ENCODE data around the gene CD4.

DNA sequence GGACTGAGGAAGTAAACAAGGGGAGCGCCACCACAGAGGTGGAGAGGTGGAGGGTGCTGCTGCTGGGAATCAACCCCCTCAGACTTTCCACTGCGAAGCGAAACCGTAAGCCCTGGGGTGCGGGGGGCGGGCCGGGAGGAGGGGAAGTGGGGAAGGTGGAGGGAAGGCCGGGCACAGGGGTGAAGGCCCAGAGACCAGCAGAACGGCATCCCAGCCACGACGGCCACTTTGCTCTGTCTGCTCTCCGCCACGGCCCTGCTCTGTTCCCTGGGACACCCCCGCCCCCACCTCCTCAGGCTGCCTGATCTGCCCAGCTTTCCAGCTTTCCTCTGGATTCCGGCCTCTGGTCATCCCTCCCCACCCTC lies 17.0 kb upstream of the CD4 start, which contains the start of gene LAG3:
- TF ChIP-seq POLR2A (IDR thresholded peaks at IDR 0.05) (no peak), EP300 (IDR thresholded peaks at IDR 0.05) (no peak)
- TF ChIP-seq, protein P1, sequence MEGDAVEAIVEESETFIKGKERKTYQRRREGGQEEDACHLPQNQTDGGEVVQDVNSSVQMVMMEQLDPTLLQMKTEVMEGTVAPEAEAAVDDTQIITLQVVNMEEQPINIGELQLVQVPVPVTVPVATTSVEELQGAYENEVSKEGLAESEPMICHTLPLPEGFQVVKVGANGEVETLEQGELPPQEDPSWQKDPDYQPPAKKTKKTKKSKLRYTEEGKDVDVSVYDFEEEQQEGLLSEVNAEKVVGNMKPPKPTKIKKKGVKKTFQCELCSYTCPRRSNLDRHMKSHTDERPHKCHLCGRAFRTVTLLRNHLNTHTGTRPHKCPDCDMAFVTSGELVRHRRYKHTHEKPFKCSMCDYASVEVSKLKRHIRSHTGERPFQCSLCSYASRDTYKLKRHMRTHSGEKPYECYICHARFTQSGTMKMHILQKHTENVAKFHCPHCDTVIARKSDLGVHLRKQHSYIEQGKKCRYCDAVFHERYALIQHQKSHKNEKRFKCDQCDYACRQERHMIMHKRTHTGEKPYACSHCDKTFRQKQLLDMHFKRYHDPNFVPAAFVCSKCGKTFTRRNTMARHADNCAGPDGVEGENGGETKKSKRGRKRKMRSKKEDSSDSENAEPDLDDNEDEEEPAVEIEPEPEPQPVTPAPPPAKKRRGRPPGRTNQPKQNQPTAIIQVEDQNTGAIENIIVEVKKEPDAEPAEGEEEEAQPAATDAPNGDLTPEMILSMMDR (IDR thresholded peaks at IDR 0.05) = no peak
